ENCODE measurements around the gene RAB10. TPM values are rescaled to one million over a fixed set of nuclear protein-coding genes. Genes with fewer than 3 reads are reported as not detected.
"Not testable (repeated sequence)": the region's sequence is repeated elsewhere in the genome, so short reads cannot be mapped to it uniquely, and the experiment has no call there.

The RAB10 gene
- total RNA-seq, 2 donors from 2014 or later = 115 to 121 TPM

GRCh38 chr2:26086155-26086637 lies 52.3 kb downstream of the RAB10 start:
- H3K4me1 Mint-ChIP-seq = peaks cover 14% of the 10 kb centered on the region
- 96 to 100% methylated on average over 4 to 5 of the region's 5 CpGs for WGBS, 2 experiments (ENCODE audit: insufficient coverage in 1 of 2, insufficient read length in 1 of 2)
- peaks cover 21% of the 10 kb centered on the region for H3K36me3 Mint-ChIP-seq (ENCODE audit: low read depth)
- H3K9me3 ChIP-seq (ENCODE audit: control insufficient read depth, low read length) = peaks cover 17% of the 10 kb centered on the region
- peaks cover 29% of the 10 kb centered on the region for H3K36me3 ChIP-seq (ENCODE audit: control insufficient read depth, insufficient read depth, low read length)
- H3K27ac ChIP-seq (ENCODE audit: low read depth, low read length) = no peak overlapping the region
- no peak for DNase-seq
- H3K27me3 ChIP-seq (ENCODE audit: control insufficient read depth, insufficient read depth, low read length, poor library complexity, severe bottlenecking) = no peaks in the 10 kb centered on the region
- no peaks in the 10 kb centered on the region for H3K27me3 Mint-ChIP-seq (ENCODE audit: insufficient read depth)
- H3K27ac Mint-ChIP-seq = peak overlapping the region; percentile 52
- no peak overlapping the region for H3K4me3 Mint-ChIP-seq
- H3K4me1 ChIP-seq (ENCODE audit: control insufficient read depth, insufficient read depth, low read length) = no peaks in the 10 kb centered on the region
- no peak overlapping the region for H3K9ac ChIP-seq (ENCODE audit: extremely low read depth, low read length, poor library complexity, severe bottlenecking)
- TF ChIP-seq CTCF (conservative IDR thresholded peaks at IDR 0.05) = no peak
- no peak overlapping the region for H3K4me3 ChIP-seq (ENCODE audit: low read length)
- peaks cover 2% of the 10 kb centered on the region for H3K9me3 Mint-ChIP-seq

GRCh38 chr2:26086779-26087178 lies 52.9 kb downstream of the RAB10 start:
- Histone ChIP-seq H3K27ac (ENCODE audit: low read depth, low read length) (no peak overlapping the region), H3K4me3 (ENCODE audit: low read length) (no peak overlapping the region), H3K36me3 (ENCODE audit: control insufficient read depth, insufficient read depth, low read length) (peaks cover 23% of the 10 kb centered on the region), H3K9ac (ENCODE audit: extremely low read depth, low read length, poor library complexity, severe bottlenecking) (no peak overlapping the region), H3K4me1 (ENCODE audit: control insufficient read depth, insufficient read depth, low read length) (no peaks in the 10 kb centered on the region), H3K27me3 (ENCODE audit: control insufficient read depth, insufficient read depth, low read length, poor library complexity, severe bottlenecking) (no peaks in the 10 kb centered on the region), H3K9me3 (ENCODE audit: control insufficient read depth, low read length) (peaks cover 11% of the 10 kb centered on the region)
- H3K4me3 Mint-ChIP-seq = no peak overlapping the region
- H3K27me3 Mint-ChIP-seq (ENCODE audit: insufficient read depth) = no peaks in the 10 kb centered on the region
- H3K36me3 Mint-ChIP-seq (ENCODE audit: low read depth) = peaks cover 17% of the 10 kb centered on the region
- no peak for DNase-seq
- 92 to 97% methylated on average over 3 to 4 of the region's 5 CpGs for WGBS, 2 experiments (ENCODE audit: insufficient coverage in 1 of 2, insufficient read length in 1 of 2)
- no peaks in the 10 kb centered on the region for H3K9me3 Mint-ChIP-seq
- peak overlapping the region; percentile 18 for H3K27ac Mint-ChIP-seq
- peaks cover 14% of the 10 kb centered on the region for H3K4me1 Mint-ChIP-seq
- no peak for TF ChIP-seq CTCF (conservative IDR thresholded peaks at IDR 0.05)

- no peak overlapping the region for H3K4me3 ChIP-seq (ENCODE audit: low read length)
- no peaks in the 10 kb centered on the region for H3K9me3 ChIP-seq (ENCODE audit: control insufficient read depth, low read length)
- TF ChIP-seq CTCF (conservative IDR thresholded peaks at IDR 0.05) = peak; percentile 84
- peaks cover 17% of the 10 kb centered on the region for H3K36me3 Mint-ChIP-seq (ENCODE audit: low read depth)
- no peak overlapping the region for H3K9ac ChIP-seq (ENCODE audit: extremely low read depth, low read length, poor library complexity, severe bottlenecking)
- no peak for DNase-seq
- no peaks in the 10 kb centered on the region for H3K27me3 Mint-ChIP-seq (ENCODE audit: insufficient read depth)
- no peak overlapping the region for H3K4me3 Mint-ChIP-seq
- WGBS, 2 experiments (ENCODE audit: insufficient coverage in 1 of 2, insufficient read length in 1 of 2) = 96 to 100% methylated on average over 1 of the region's 1 CpG
- H3K36me3 ChIP-seq (ENCODE audit: control insufficient read depth, insufficient read depth, low read length) = peaks cover 22% of the 10 kb centered on the region
- H3K27ac ChIP-seq (ENCODE audit: low read depth, low read length) = no peak overlapping the region
- no peaks in the 10 kb centered on the region for H3K27me3 ChIP-seq (ENCODE audit: control insufficient read depth, insufficient read depth, low read length, poor library complexity, severe bottlenecking)
- H3K9me3 Mint-ChIP-seq = no peaks in the 10 kb centered on the region
- H3K4me1 Mint-ChIP-seq = peaks cover 12% of the 10 kb centered on the region
- H3K4me1 ChIP-seq (ENCODE audit: control insufficient read depth, insufficient read depth, low read length) = no peaks in the 10 kb centered on the region
- peak overlapping the region; percentile 49 for H3K27ac Mint-ChIP-seq
These were observed 54.3 kb downstream of the RAB10 start for GRCh38 chr2:26088038-26088643.

- H3K4me3 ChIP-seq (ENCODE audit: low read length); H3K27ac Mint-ChIP-seq; H3K27me3 ChIP-seq (ENCODE audit: control insufficient read depth, insufficient read depth, low read length, poor library complexity, severe bottlenecking); H3K4me1 ChIP-seq (ENCODE audit: control insufficient read depth, insufficient read depth, low read length); DNase-seq; H3K27ac ChIP-seq (ENCODE audit: low read depth, low read length); H3K9me3 ChIP-seq (ENCODE audit: control insufficient read depth, low read length); H3K9me3 Mint-ChIP-seq; H3K4me3 Mint-ChIP-seq; H3K9ac ChIP-seq (ENCODE audit: extremely low read depth, low read length, poor library complexity, severe bottlenecking); H3K27me3 Mint-ChIP-seq (ENCODE audit: insufficient read depth): not testable (repeated sequence)
- H3K36me3 ChIP-seq (ENCODE audit: control insufficient read depth, insufficient read depth, low read length) = peaks cover 28% of the 10 kb centered on the region
- Mint-ChIP-seq H3K36me3 (ENCODE audit: low read depth) (peaks cover 24% of the 10 kb centered on the region), H3K4me1 (peaks cover 12% of the 10 kb centered on the region)
- 92 to 96% methylated on average over 4 of the region's 4 CpGs for WGBS, 2 experiments (ENCODE audit: insufficient coverage in 1 of 2, insufficient read length in 1 of 2)
These were observed 55.0 kb downstream of the RAB10 start for GRCh38 chr2:26088931-26089330.
